Ramos (cell line): ENCODE results near the gene TTYH2.
"Not testable (repeated sequence)": the region's sequence is repeated elsewhere in the genome, so short reads cannot be mapped to it uniquely, and the experiment has no call there.

ENCODE experiments used
- in situ Hi-C: fragments of 300-500 bp; cut with MboI; formaldehyde crosslinking; loops from one replicate; pipeline ENCODE4 v1.14.3; 2022; ENCODE audit warnings: low sequenced_read_pairs; ENCODE audit not compliant: unreplicated experiment

The TTYH2 gene

GRCh38 chr17:74212913-74213791 is at the start of gene TTYH2:
Gene TTYH2 (plus strand): TSS chr17:74213571. CDS start chr17:74213588, 17 bp downstream.
- in situ Hi-C loops = no loop called here

GRCh38 chr17:74163836-74164235 is 49.5 kb upstream of the TTYH2 start:
- in situ Hi-C loops = no loop called here

- in situ Hi-C loops = no loop called here
Measured at GRCh38 chr17:74164446-74165045, 48.8 kb upstream of the TTYH2 start.

- in situ Hi-C loops = no loop called here
Measured at GRCh38 chr17:74165797-74166365, 47.5 kb upstream of the TTYH2 start.

- in situ Hi-C loops = no loop called here
Measured at GRCh38 chr17:74170924-74171323, 42.4 kb upstream of the TTYH2 start.

- in situ Hi-C loops = no loop called here
Measured at GRCh38 chr17:74172700-74173099, 40.7 kb upstream of the TTYH2 start.

- in situ Hi-C loops = no loop called here
Measured at GRCh38 chr17:74176546-74177001, 36.8 kb upstream of the TTYH2 start.

- in situ Hi-C loops = no loop called here
Measured at GRCh38 chr17:74177018-74177450, 36.3 kb upstream of the TTYH2 start.

- in situ Hi-C loops = no loop called here
Measured at GRCh38 chr17:74179576-74179975, 33.8 kb upstream of the TTYH2 start.

- in situ Hi-C loops = no loop called here
Measured at GRCh38 chr17:74180336-74180735, 33.0 kb upstream of the TTYH2 start.

GRCh38 chr17:74181341-74181740 is 32.0 kb upstream of the TTYH2 start:
- in situ Hi-C loops = no loop called here

GRCh38 chr17:74182041-74182723 is 31.2 kb upstream of the TTYH2 start:
- in situ Hi-C loops = no loop called here

- in situ Hi-C loops = no loop called here
Measured at GRCh38 chr17:74183411-74183810, 30.0 kb upstream of the TTYH2 start.

- in situ Hi-C loops = no loop called here
Measured at GRCh38 chr17:74185571-74186185, 27.7 kb upstream of the TTYH2 start.

GRCh38 chr17:74186498-74186897 is 26.9 kb upstream of the TTYH2 start:
- in situ Hi-C loops = no loop called here

GRCh38 chr17:74187761-74188160 is 25.6 kb upstream of the TTYH2 start:
- in situ Hi-C loops = no loop called here

GRCh38 chr17:74188687-74189086 is 24.7 kb upstream of the TTYH2 start:
- in situ Hi-C loops = not testable (repeated sequence)

GRCh38 chr17:74190154-74190553 is 23.2 kb upstream of the TTYH2 start:
- in situ Hi-C loops = no loop called here

- in situ Hi-C loops = no loop called here
Measured at GRCh38 chr17:74190807-74191406, 22.5 kb upstream of the TTYH2 start.
